HPDE6-E6E7 (cell line): Measurements from ENCODE around the gene BCL11A.

Experiments used
- DNase-seq: peaks from one replicate; pipeline ENCODE4 v3.0.0; 2011; ENCODE audit warnings: missing footprints; ENCODE audit errors: extremely low spot score

BCL11A gene

GRCh38 chr2:60486067-60486466 is 67.4 kb downstream of the BCL11A start:
- no peak for DNase-seq

GRCh38 chr2:60485550-60485949 is 67.9 kb downstream of the BCL11A start:
- no peak for DNase-seq

GRCh38 chr2:60485055-60485454 is 68.4 kb downstream of the BCL11A start:
- no peak for DNase-seq

GRCh38 chr2:60484133-60484645 is 69.3 kb downstream of the BCL11A start:
- DNase-seq: no peak

GRCh38 chr2:60483401-60483800 is 70.1 kb downstream of the BCL11A start:
- DNase-seq: no peak

- no peak for DNase-seq
Observed at GRCh38 chr2:60482222-60482621, 71.2 kb downstream of the BCL11A start.

- DNase-seq: no peak
Observed at GRCh38 chr2:60481257-60481656, 72.2 kb downstream of the BCL11A start.

GRCh38 chr2:60480089-60480773 is 73.2 kb downstream of the BCL11A start:
- no peak for DNase-seq

- DNase-seq: peak; percentile 38
Observed at GRCh38 chr2:60479226-60480088, 74.0 kb downstream of the BCL11A start.

- no peak for DNase-seq
Observed at GRCh38 chr2:60478660-60479059, 74.8 kb downstream of the BCL11A start.

GRCh38 chr2:60476206-60476954 is 77.1 kb downstream of the BCL11A start:
- DNase-seq: no peak

- DNase-seq: no peak
Observed at GRCh38 chr2:60475123-60475830, 78.2 kb downstream of the BCL11A start.

- DNase-seq: no peak
Observed at GRCh38 chr2:60474301-60474700, 79.2 kb downstream of the BCL11A start.

- no peak for DNase-seq
Observed at GRCh38 chr2:60473546-60473945, 79.9 kb downstream of the BCL11A start.

- DNase-seq: no peak
Observed at GRCh38 chr2:60472663-60473289, 80.7 kb downstream of the BCL11A start.

- DNase-seq: no peak
Observed at GRCh38 chr2:60472041-60472440, 81.4 kb downstream of the BCL11A start.

- no peak for DNase-seq
Observed at GRCh38 chr2:60470340-60470739, 83.1 kb downstream of the BCL11A start.

GRCh38 chr2:60469536-60470317 is 83.7 kb downstream of the BCL11A start:
- DNase-seq: no peak

- peak; percentile 26 for DNase-seq
Observed at GRCh38 chr2:60468382-60469085, 84.9 kb downstream of the BCL11A start.
